Testis (tissue), 2 donors: Measurements from ENCODE around the gene CIAPIN1.

Experiments used
- POLR2A ChIP-seq: fragments of 450-650 bp; IDR thresholded peaks from one replicate; pipeline ENCODE4 v1.6.1; 2017; ENCODE audit warnings: antibody characterized with exemption, mild to moderate bottlenecking, moderate library complexity
- TF ChIP-seq, protein P1 (sequence below), 3 experiments: fragments of 450-650 bp in 2 of 3; fragments of 200-600 bp in 1 of 3; sonication (generic) in 1 of 3; IDR thresholded peaks; one replicate each; pipeline ENCODE4 v1.5.1; 2016 to 2019; ENCODE audit warnings: antibody characterized with exemption in 3 of 3, mild to moderate bottlenecking in 2 of 3, moderate library complexity in 1 of 3

DNA sequence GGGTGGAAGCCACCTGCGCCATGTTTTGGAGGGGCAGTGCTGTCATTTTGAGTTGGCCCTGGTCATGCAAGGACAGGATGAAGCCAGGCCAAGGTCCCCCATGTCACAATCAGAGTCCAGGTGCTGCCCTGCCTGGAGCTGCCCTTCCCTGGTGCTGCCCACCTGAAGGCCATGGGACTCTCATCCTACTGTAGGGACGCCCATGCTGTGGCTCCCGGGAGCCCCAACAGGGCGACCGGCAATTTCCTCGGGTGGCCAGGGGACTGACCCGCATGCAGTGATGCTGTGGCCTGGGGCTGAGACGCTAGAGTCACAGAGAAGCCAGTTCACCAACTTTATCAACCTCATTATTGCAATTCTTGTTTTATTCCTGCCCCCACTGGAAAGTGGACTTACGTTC, 34.6 kb downstream of the CIAPIN1 start:
- TF ChIP-seq, protein P1, sequence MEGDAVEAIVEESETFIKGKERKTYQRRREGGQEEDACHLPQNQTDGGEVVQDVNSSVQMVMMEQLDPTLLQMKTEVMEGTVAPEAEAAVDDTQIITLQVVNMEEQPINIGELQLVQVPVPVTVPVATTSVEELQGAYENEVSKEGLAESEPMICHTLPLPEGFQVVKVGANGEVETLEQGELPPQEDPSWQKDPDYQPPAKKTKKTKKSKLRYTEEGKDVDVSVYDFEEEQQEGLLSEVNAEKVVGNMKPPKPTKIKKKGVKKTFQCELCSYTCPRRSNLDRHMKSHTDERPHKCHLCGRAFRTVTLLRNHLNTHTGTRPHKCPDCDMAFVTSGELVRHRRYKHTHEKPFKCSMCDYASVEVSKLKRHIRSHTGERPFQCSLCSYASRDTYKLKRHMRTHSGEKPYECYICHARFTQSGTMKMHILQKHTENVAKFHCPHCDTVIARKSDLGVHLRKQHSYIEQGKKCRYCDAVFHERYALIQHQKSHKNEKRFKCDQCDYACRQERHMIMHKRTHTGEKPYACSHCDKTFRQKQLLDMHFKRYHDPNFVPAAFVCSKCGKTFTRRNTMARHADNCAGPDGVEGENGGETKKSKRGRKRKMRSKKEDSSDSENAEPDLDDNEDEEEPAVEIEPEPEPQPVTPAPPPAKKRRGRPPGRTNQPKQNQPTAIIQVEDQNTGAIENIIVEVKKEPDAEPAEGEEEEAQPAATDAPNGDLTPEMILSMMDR (IDR thresholded peaks at IDR 0.05) = no peak
- no peak for TF ChIP-seq POLR2A
